Fibroblast of pulmonary artery (primary cell): ENCODE data around the gene LMBR1.

Experiments
- DNase-seq: peaks from one replicate; pipeline ENCODE4 v3.0.0-alpha.2; 2010; ENCODE audit warnings: low read depth
- H3K4me3 ChIP-seq: replicated peaks from 2 replicates; pipeline ENCODE4 v1.5.1; 2011; ENCODE audit warnings: low read depth, mild to moderate bottlenecking, control low read depth, low read length, moderate library complexity
- TF ChIP-seq, protein P1 (sequence below): IDR thresholded peaks from 2 replicates; pipeline ENCODE4 v1.5.1; 2011; ENCODE audit warnings: mild to moderate bottlenecking, control low read depth, low read length, inconsistent platforms; ENCODE audit errors: missing control alignments

LMBR1 gene

DNA sequence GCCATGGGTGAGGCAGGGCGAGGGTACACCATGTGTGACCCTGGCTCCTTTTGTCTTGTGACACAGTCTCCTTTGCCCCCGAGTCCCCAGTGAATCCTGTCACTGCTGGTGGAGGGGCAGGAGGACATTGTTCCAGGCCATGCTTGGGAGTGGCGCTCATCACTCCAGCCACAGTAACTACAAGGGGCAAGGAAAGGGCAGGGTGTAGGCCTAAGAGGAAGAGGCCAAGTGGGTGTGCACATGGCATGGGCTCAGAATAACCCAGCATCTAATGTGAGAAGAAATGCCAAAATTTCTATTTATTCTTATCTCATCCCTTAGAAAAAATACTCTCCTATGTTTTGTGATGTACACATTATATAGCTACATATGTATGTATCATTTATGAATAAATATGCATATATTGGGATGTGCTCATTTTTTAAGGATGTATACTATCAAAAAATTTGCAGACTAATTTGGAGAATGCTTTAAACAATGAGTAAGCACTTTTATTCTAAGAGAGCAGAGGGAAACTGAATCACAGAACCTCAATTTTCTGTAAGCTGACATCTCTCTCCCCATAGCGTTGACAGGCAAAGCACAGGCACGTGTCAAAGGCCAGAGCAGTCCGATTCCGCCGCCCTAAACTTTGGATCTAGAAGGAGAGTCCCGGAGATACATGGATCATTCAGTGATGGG is 215.5 kb downstream of the LMBR1 start:
- no peak for DNase-seq
- TF ChIP-seq, protein P1, sequence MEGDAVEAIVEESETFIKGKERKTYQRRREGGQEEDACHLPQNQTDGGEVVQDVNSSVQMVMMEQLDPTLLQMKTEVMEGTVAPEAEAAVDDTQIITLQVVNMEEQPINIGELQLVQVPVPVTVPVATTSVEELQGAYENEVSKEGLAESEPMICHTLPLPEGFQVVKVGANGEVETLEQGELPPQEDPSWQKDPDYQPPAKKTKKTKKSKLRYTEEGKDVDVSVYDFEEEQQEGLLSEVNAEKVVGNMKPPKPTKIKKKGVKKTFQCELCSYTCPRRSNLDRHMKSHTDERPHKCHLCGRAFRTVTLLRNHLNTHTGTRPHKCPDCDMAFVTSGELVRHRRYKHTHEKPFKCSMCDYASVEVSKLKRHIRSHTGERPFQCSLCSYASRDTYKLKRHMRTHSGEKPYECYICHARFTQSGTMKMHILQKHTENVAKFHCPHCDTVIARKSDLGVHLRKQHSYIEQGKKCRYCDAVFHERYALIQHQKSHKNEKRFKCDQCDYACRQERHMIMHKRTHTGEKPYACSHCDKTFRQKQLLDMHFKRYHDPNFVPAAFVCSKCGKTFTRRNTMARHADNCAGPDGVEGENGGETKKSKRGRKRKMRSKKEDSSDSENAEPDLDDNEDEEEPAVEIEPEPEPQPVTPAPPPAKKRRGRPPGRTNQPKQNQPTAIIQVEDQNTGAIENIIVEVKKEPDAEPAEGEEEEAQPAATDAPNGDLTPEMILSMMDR, result no peak
- H3K4me3 ChIP-seq, result no peak overlapping the region

DNA sequence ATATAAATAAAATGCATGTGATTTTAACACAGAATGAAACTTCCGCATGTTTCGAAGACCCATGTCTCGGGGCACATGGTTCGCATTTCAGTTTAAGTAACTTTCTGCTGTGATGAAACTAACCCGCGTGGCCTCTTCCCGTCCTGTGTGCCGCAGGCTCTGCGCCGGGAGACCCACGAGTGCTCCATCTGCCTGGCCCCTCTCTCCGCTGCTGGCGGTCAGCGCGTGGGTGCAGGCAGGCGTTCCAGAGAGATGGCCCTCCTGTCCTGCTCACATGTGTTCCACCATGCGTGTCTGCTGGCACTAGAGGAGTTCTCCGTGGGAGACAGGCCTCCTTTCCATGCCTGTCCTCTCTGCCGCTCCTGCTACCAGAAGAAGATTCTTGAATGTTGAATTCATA is 216.7 kb downstream of the LMBR1 start:
- no peak for DNase-seq
- TF ChIP-seq, protein P1, result no peak
- no peak overlapping the region for H3K4me3 ChIP-seq

GRCh38 chr7:156675721-156676120 is 217.3 kb downstream of the LMBR1 start:
- TF ChIP-seq, protein P1, result no peak
- DNase-seq, result no peak
- no peak overlapping the region for H3K4me3 ChIP-seq

GRCh38 chr7:156673902-156674301 is 219.1 kb downstream of the LMBR1 start:
- TF ChIP-seq, protein P1, result no peak
- DNase-seq, result no peak
- no peak overlapping the region for H3K4me3 ChIP-seq

DNA sequence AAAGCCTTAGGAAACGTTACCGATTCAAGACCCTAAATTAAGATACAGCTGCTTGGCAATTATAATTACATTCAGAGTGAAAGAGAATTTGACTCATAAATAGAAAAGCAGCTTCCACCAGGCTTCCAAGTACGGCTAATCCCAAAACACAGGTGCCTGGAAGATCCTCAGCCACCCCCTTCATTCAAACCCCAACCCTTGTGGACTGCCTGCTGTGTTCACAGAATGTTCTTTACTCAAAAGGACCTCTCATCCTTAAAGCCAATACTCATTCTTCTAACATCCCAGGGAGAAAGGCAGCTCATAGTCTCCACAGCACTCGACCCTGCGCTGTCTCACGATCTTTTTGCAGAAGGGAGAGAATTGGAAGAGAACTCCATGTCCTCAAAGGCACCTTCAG is 219.5 kb downstream of the LMBR1 start:
- TF ChIP-seq, protein P1, result no peak

GRCh38 chr7:156669035-156669828 is 223.8 kb downstream of the LMBR1 start:
- TF ChIP-seq, protein P1, result no peak
- no peak for DNase-seq
- no peak overlapping the region for H3K4me3 ChIP-seq

More for the DNA sequence above, 219.5 kb downstream of the LMBR1 start:
- H3K4me3 ChIP-seq, result no peak overlapping the region
- no peak for DNase-seq
